Uterus (tissue), 4 donors: ENCODE data around the gene MDC1. TPM values are rescaled to one million over a fixed set of nuclear protein-coding genes. Genes with fewer than 3 reads are reported as not detected.

Source experiments
- DNase-seq, 2 donors: peaks; one replicate each; pipeline ENCODE4 v3.0.0-alpha.2; 2019 to 2020
- H3K27ac ChIP-seq, 2 donors: fragments of 200-600 bp; sonication (generic); 1 replicate in 1 of 2; 2 replicates in 1 of 2; pipeline ENCODE4 v1.5.1; 2016 to 2018
- H3K27me3 ChIP-seq, 2 donors: fragments of 200-600 bp; sonication (generic); one replicate each; pipeline ENCODE4 v1.5.1; 2018 to 2019; ENCODE audit warnings: control low read depth in 1 of 2
- H3K36me3 ChIP-seq, 2 donors: fragments of 200-600 bp; sonication (generic); one replicate each; pipeline ENCODE4 v1.5.1; 2019; ENCODE audit warnings: control low read depth in 1 of 2
- H3K4me1 ChIP-seq, 2 donors: fragments of 200-600 bp; sonication (generic); one replicate each; pipeline ENCODE4 v1.5.1; 2018 to 2019; ENCODE audit warnings: control low read depth in 1 of 2
- H3K4me3 ChIP-seq, 2 donors: fragments of 200-600 bp; sonication (generic); 1 replicate in 1 of 2; 2 replicates in 1 of 2; pipeline ENCODE4 v1.5.1; 2018 to 2019; ENCODE audit warnings: mild to moderate bottlenecking in 1 of 2
- H3K9me3 ChIP-seq, 2 donors: fragments of 200-600 bp; sonication (generic); one replicate each; pipeline ENCODE4 v1.5.1; 2019; ENCODE audit warnings: control low read depth in 1 of 2
- CTCF ChIP-seq, 4 experiments: fragments of 200-600 bp in 2 of 4; fragments of 450-650 bp in 2 of 4; sonication (generic) in 2 of 4; IDR thresholded peaks; one replicate each; pipeline ENCODE4 v1.5.1; 2016 to 2019; ENCODE audit warnings: antibody characterized with exemption in 4 of 4, mild to moderate bottlenecking in 2 of 4, moderate library complexity in 1 of 4
- POLR2A ChIP-seq, 2 donors: fragments of 450-650 bp; IDR thresholded peaks; one replicate each; pipeline ENCODE4 v1.6.1; 2016; ENCODE audit warnings: antibody characterized with exemption in 2 of 2, mild to moderate bottlenecking in 1 of 2, moderate library complexity in 1 of 2
- intact Hi-C: fragments of 100-400 bp; cut with DNase I; formaldehyde crosslinking; loops from one replicate; pipeline ENCODE4 v1.15.1; 2023; ENCODE audit warnings: low total_unique reads
- total RNA-seq, 4 donors: library from RNA; depleted of rRNA in 3 of 4; stranded (reverse); fragments of >200 nt in 3 of 4; gene quantifications; one replicate each; pipeline versions ENCODE4 v1.1.0 to v1.2.4, GENCODE V29; 2014 to 2023
- donor health status: DM: yes; HTN: yes; CAD: no.

Gene MDC1
- total RNA-seq, 4 donors from 2014 or later: 3.1 to 61.9 (median 10.2) TPM

DNA sequence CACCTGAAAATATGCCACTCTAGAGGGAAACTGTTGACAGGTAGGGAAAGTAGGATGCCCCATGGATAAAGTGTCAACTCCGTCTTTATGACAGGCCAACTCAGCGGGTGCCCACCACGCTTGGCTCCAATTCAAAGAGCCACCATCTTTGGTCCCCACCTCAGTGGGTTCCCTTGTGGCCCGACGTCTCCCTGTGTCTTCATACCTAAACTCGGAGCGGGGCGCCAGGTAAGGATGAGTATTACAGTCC, 277 bp downstream of the MDC1 start:
- DNase-seq: no peak
- TF ChIP-seq POLR2A (IDR thresholded peaks at IDR 0.05) (no peak), CTCF (IDR thresholded peaks at IDR 0.05) (no peak)
- Histone ChIP-seq H3K4me1 (no peaks in the 10 kb centered on the region), H3K4me3 (peak overlapping the region; percentile 62 to 65), H3K9me3 (no peaks in the 10 kb centered on the region), H3K27ac (peak overlapping the region; percentile 91 to 96), H3K36me3 (no peaks in the 10 kb centered on the region), H3K27me3 (no peaks in the 10 kb centered on the region)
- intact Hi-C loops: no loop called here

DNA sequence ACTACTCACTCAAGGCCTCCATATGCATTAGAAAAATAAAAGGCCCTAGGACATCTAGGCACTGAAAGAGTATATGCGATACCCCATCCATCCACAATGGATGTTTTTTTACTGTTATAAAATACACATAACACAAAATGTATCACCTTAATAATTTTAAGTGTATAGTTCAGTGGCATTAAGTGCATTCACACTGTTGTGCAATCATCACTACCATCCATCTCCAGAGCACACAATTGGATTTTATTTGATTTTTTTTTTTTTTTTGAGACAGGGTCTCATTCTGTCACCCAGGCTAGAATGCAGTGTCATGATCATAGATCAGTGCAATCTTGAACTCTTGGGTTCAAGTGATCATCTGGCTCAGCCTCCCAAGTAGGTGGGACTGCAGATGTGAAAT, 2.8 kb downstream of the MDC1 start:
- TF ChIP-seq POLR2A (IDR thresholded peaks at IDR 0.05): no peak
- no peak for TF ChIP-seq CTCF (IDR thresholded peaks at IDR 0.05)
- H3K27me3 ChIP-seq: no peaks in the 10 kb centered on the region
- no peaks in the 10 kb centered on the region for H3K9me3 ChIP-seq
- no peaks in the 10 kb centered on the region for H3K36me3 ChIP-seq
- no peak overlapping the region for H3K27ac ChIP-seq
- H3K4me3 ChIP-seq: no peak overlapping the region
- intact Hi-C loops: no loop called here
- no peak for DNase-seq
- H3K4me1 ChIP-seq: no peaks in the 10 kb centered on the region

- Histone ChIP-seq H3K27me3 (no peaks in the 10 kb centered on the region), H3K4me3 (no peak overlapping the region), H3K9me3 (no peaks in the 10 kb centered on the region), H3K36me3 (no peaks in the 10 kb centered on the region), H3K27ac (no peak overlapping the region), H3K4me1 (no peaks in the 10 kb centered on the region)
- DNase-seq: no peak
- intact Hi-C loops: no loop called here
- no peak for TF ChIP-seq CTCF (IDR thresholded peaks at IDR 0.05)
- TF ChIP-seq POLR2A (IDR thresholded peaks at IDR 0.05): no peak
These were observed 4.6 kb downstream of the MDC1 start for GRCh38 chr6:30712441-30712945.

DNA sequence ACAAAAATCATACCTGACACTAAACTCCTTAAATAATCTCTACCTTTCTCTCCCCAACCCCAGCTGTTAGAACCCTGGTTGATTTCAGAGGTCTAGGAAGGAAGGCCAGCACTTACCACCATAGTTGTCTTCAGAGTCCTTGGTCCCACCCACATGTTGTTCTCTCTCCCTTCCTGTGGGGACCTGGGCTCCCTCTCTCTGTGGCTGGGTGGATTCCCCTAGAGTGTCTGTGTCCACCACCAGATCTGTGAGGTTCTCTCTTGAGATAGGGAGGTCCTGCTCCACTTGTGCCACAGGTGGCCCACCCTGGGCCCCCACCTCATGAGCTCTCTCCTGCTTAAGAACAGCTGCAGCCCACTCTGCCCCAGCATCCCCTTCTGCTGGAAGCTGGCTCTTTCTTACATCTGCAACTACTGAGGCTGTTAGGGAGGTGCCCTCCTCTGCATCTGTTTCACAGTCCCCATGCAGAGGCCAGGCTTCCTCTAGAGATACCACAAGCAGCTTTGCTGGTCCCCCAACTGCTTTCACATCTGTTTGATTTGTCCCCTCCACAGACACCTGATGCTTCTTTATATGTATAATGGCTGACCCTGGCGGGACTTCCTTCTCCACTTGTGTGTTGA, 5.2 kb downstream of the MDC1 start:
- TF ChIP-seq POLR2A (IDR thresholded peaks at IDR 0.05) (no peak), CTCF (IDR thresholded peaks at IDR 0.05) (no peak)
- H3K27ac ChIP-seq: no peak overlapping the region
- intact Hi-C loops: no loop called here
- no peak for DNase-seq
- no peak overlapping the region for H3K4me3 ChIP-seq
- H3K27me3 ChIP-seq: no peaks in the 10 kb centered on the region
- no peaks in the 10 kb centered on the region for H3K4me1 ChIP-seq
- H3K9me3 ChIP-seq: no peaks in the 10 kb centered on the region
- H3K36me3 ChIP-seq: no peaks in the 10 kb centered on the region

DNA sequence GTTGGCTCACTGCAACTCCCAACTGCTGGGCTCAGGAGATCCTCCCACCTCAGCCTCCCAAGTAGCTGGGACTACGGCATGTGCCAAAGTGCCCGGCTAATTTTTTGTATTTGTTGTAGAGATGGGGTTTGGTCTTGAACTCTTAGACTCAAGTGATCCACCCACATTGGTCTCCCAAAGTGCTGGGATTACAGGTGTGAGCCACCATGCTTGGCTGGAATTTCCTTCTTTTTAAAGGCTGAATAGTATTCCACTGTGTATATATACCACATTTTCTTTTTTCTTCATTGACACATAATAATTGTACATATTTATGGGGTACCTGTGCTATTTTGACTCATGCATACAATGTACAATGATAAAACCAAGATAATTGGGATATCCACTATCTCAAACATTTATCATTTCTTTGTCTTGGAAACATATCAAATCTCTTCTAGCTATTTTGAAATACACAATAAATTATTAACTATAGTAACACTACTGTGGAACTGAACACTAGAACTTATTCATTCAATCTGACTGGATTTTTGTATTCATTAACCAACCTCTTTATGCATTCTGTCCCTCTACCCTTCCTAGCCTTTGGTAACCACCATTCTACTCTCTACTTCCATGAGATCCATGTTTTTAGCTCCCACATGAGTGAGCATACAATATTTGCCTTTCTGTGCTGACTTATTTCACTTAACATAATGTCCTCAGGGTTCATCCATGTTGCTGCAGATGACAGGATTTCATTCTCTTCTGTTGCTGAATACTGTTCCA, 7.8 kb downstream of the MDC1 start:
- intact Hi-C loops: no loop called here
- Histone ChIP-seq H3K36me3 (no peaks in the 10 kb centered on the region), H3K4me1 (no peaks in the 10 kb centered on the region), H3K27me3 (no peaks in the 10 kb centered on the region), H3K27ac (no peak overlapping the region), H3K4me3 (no peak overlapping the region), H3K9me3 (no peaks in the 10 kb centered on the region)
- no peak for DNase-seq
- TF ChIP-seq POLR2A (IDR thresholded peaks at IDR 0.05) (no peak), CTCF (IDR thresholded peaks at IDR 0.05) (no peak)
